NCI-H128 (cell line): Measurements from ENCODE around the gene TSPAN14.
"Not testable (repeated sequence)": the region's sequence is repeated elsewhere in the genome, so short reads cannot be mapped to it uniquely, and the experiment has no call there.

ENCODE experiments used
- DNase-seq: peaks from one replicate; lab custom pipeline; 2025; ENCODE audit not compliant: unreplicated experiment; lab: John Stamatoyannopoulos, UW

Gene TSPAN14

DNA sequence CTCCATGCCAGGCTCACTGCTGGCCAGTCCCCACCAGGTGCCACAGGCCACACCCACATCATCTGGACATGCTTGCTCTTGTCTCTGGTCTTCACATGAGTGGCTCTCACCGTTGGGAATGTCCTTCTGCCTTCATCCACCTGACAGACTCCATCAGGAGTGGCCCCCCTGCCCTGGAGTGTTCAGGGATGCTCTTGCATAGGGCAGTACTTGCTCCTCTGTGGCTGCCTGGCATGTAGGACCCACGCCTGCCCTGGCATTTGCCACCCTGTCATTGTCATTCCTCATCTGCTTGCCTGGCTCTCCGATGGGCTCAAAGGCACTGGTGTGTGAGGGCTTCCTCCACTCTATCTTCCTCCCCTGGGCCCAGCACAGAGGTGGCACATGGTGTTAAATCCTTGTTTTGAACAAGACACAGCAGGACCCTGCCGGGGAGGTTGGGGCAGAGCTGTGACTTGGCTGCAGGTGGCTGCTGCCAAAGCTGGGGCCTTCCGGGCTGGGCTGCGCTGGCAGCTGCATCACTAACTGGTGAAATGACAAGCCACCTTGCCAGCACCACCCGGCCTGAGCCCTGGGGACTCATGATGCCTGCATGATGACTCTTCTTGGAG is 85.4 kb downstream of the TSPAN14 start:
- DNase-seq: no peak

DNA sequence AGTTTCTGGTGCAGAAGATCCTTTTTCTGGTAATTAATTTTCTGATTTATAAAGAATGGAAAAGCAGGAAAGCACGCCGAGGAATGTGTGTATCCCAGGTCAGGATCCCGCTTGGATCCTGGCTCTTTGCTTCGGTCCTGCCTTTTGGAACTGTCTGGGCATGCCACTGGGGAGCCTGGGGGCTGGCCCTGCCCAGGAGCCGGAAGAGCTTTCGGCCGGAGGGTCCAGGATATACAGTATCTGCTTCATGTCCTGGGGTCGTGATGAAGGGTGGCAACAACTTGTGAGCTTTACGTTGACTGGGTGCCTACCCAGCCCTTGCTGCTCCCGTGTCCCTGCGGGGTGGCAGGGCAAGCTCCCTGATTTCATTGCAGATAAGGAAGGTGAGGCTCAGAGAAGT is 86.0 kb downstream of the TSPAN14 start:
- DNase-seq: no peak

DNA sequence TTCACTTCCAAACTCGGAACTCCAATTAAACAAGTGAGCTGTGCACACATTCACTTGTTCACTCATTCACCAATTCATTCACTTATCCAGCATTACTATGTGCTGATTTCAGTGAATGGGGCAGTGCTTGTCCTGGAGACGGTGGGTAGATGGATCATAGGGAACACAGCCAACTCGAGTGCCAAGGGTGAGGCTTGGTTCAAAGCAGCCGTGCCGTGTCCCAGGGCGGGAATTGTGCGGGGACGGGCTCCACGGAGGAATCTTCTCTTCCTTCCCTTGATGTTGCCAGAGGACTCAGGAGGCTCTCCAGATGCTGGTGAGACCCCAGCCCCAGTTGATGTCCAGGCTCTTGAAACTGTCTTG is 86.5 kb downstream of the TSPAN14 start:
- no peak for DNase-seq

DNA sequence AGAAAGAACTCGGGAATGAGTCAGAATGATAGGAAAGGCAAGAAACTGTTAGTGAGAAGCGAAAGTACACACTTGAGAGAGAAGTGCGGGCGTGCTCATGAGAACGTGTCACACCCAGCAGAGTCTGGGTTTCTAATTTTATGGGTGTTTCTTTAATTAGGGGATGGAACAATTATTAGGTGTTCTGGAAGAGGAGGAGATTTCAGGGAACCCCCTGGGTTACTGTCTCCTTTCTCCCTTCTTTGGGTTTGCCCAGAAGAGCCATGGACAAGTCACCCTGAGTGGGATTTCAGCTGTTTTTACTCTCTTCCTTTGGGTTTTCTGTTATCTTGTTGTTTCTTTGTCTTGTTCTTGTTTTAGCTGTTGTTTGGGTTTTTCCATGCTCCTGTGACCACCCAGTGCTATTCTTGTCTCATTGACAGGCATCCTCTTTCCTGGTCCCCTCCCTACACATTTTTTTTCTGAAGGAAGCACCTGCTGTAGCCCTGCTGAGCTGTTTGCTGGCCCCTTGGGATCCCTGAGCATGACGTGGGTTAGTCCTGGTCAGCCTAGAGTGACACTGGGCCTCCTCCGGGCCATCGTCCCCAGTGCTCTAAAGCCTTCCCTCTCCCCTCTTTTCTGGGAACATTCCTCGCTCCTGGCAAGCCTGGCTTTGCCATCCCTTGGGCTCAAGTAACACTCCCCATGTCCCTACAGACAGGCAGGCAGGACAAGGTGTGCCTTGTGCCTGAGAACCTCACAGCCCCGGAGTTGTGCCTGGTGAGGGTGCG is 87.1 kb downstream of the TSPAN14 start:
- DNase-seq: no peak

DNA sequence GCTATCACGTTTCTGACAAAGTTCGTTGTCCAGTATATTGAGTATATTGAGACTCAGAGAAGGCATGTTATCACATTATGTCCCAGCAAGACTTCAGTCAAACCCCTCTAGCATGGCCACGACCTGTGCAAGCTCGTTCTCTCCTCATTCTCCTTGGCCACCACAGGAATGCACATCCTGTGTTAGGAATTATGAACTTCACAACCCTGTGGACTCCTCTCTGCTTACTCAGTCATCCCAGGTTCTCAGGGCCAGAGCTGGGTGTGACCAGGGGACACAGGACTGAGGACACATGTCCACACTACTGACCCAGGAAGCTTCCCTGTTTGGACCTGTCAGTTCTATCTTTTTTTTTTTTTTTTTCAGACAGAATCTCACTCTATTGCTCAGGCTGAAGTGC is 87.9 kb downstream of the TSPAN14 start:
- DNase-seq: no peak

DNA sequence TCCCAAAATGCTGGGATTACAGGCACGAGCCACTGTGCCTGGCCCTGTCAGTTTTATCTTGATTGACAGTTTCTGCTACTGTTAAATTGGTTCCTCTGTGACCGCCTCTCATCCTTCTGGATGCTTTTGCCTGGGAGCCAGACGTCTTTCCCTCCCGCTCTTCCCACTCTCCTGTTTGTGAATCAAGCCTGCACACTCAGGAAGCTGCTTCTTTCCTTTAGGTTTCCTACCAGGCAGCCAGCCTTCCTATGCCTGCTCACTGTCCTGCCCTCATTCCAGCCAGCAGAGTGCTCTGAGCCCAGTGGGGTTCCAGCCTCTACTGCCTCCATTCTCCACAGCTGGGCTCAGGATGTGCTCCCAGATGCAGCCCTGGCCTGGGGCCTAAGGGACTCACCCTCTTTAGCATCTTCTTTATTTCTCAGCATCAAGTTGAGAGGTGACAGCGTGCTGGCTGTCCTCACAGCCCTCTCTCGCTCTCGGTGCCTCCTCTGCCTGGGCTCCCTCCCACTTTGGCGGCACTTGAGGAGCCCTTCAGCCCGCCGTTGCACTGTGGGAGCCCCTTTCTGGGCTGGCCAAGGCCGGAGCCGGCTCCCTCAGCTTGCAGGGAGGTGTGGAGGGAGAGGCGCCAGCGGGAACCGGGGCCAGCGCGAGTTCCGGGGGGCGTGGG is 88.7 kb downstream of the TSPAN14 start:
- DNase-seq: no peak

DNA sequence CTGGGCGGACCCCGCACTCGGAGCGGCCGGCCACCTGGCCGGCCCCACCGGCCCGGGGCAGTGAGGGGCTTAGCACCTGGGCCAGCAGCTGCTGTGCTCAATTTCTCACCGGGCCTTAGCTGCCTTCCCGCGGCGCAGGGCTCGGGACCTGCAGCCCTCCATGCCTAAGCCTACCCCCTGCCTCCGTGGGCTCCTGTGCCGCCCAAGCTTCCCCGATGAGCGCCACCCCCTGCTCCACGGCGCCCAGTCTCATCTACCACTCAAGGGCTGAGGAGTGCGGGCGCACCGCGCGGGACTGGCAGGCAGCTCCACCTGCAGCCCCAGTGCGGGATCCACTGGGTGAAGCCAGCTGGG is 89.2 kb downstream of the TSPAN14 start:
- not testable (repeated sequence) for DNase-seq

DNA sequence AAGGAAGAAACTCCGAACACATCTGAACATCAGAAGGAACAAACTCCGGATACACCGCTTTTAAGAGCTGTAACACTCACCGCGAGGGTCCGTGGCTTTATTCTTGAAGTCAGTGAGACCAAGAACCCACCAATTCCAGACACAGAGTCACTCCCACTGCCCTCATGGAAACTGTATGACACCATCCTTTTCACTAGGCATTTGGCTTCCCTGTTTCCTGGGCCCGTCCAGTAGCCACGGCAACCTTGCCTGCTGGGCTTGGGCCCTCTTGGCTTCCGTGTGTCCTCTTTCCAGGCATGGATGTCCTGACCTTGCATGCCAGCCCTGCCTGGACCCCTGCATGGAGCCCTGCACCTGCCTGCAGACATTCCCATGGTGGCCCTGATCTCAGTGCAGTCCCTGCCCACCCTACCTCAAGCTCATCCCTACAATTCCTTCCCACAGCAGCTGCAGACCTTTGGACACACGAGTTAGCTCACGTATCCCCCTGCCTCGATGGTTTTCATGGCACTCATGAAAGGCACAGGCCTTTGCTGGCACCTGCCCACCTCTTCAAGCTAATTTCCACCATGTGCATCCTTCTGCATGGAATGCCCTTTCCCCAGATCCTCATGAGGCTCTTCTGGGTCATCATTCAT is 90.3 kb downstream of the TSPAN14 start:
- DNase-seq: no peak

DNA sequence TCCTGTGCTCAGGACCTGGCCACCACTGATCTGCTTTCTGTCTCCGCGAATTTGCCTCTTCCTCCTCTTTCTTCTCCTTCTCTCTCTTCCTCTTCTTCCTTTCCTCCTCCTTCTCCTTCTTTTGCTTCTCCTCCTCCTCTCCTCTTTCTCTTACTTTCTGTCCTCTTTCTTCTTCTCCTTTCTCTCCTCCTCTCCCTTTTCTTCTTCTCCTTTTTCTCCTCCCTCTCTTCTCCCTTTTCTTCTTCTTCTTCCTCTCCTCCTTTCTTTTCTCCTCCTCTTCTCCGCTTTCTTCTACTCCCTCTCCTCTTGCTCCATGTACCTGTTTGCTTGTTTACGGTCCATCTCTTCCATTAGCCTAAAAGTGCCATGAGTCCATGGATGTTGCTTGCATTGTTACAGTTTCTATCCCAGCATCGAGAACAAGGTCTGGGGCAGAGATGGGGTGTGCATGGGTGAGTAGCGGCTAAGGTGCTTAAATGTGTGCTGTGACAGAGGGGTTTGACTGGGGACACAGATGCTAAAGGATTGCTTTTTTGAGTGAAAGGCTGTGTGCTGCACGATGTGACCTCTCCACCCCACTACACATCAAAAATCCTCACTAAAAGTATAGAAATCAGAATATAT is 91.3 kb downstream of the TSPAN14 start:
- DNase-seq: no peak

DNA sequence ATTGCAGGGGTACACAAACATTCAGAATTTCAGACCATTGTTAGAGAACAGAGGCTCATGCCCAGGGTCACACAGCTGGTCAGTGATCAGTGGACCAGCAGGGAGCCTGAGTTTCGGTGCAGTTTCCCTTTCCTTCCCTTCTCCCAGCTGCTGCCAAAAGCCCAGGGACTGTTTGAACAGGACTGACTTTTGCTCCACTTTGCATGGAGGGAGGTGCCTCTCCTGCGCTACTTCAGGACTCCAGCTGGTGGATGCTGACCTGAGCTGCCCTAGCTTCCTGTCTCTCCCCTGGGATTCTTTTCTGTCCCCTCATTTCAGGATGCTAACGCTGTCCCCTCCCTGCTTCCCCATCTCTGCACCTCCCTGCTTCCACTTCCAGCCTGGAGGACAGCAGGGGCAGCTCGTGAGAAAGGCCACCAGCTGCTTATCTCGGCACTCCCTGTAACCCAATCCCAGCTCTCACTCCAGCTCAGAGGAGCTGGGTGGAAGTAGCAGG is 98.1 kb downstream of the TSPAN14 start:
- DNase-seq: no peak

DNA sequence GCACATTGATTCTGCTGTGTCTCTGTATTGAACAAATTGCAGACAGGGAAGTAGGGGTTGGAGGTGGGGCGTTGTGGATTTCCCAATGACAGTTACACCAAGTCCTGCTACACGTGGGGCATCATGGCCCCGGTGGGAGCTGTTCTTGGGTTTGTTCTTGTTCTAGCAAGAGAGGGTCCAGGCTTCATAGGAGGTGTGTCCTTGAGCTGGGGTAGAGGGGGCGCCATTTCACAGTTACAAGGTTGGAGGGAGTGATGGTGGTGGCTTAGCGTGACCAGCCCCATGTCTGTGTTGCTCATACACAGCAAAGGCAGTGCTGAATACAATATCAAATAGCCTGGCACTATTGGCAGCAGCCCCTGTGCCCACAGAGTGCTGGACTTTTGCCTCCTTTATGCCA is 99.3 kb downstream of the TSPAN14 start:
- DNase-seq: no peak

DNA sequence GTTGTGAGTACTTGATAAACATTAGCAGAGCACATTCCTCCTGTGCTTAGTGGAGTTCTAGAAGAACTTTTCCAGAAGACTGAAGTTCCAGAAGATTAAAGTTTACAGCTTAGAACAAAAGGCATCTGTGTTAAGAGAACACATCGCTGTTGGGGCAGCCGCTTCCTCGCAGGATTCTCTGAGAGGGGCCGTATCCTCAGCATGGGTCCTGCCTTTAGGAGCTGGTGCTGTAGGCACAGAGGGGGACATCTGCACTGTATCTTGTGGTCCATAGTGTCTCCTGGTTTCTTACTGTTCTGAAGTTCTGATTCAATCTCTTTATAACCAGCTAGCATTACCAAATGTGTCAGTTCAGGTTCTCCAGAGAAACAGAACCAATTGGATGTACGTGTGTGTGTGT is 99.9 kb downstream of the TSPAN14 start:
- DNase-seq: no peak

DNA sequence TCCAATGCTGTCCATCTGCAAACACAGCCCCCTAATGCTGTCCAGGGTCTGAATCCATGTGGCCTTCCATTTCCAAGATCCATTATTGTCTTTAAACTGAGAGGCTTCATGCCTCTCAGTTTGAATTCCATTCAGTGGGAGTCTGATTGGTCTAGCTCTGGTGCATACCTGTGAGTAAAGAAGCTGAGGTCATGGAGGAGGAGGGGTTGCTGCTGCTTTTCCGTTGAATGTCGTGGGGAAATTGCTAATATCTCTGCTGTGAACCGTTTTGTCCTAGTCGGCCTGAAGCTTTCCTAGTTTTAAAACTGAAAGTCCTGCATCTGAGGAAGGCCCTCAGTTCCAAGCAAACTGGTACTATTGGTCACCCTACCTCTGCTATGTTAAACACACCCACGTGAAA is 101.3 kb downstream of the TSPAN14 start:
- DNase-seq: no peak

DNA sequence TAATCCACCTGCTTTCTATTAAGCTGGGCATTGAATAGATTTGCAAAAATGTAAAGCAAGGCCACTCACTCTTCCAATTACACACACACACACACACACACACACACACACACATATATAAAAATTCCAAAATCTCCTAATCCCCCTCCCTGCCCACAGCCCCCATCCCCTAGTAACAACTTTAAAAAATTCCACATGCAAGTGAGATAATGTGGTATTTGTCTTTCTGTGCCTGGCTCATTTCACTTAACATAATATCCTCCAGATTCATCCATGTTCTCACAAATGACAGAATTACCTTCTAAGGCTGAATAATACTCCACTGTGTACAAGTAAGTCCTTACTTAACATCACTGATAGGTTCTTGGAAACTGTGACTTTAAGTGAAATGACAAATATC is 107.8 kb downstream of the TSPAN14 start:
- no peak for DNase-seq

DNA sequence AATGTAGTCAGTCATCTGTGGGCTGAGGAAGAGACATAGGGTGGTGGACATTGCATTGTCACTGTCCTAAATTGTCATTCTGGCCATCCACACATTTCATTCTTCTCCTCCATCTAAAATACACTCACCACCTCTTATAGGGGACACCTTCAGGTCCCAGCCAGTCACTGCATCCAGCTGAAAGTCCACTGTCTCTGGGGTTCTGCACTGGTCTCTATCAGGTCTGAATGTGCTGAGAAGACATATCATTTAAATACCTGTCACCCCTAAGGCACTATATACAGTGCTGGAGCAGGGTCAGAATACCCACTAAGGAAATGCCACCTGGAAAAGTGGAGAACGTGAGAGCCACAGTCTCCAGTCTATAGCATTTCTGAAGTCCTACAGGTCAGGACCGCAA is 113.2 kb downstream of the TSPAN14 start:
- no peak for DNase-seq

DNA sequence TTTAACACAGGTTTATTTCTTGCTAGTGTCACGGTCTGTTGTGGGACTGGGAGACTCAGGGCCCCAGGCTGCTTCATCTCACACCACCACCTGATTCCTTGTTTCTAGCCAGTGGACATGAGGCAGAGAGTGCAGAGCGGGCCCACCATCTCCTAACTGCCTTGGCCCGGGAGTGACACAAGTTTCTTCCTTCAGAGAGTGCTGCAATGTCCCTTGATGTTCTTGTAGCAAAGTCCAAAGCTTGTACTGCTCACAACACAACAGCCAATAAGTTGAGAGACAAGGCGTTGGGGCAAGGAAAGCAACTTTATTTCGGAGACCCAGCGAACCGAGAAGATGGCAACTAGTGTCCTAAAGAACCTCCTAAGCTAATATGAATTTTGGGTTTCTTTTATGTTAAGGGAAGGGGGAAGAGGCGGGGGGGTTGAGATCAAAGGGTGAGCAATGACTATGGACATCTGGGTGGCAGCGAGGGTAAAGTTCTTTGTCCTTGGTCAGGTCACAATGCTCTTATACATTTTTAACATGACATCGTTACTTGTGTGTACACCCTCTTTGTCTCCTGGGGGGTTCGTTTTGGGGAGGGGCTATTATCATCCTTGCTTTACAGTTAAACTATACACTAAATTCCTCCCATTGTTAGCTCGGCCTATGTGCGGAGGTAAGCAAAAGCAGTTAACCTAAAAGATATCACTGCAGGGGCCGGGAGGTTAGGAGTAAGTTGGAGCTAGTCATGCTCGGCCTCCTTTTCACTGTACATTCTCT is 115.2 kb downstream of the TSPAN14 start:
- DNase-seq: no peak

DNA sequence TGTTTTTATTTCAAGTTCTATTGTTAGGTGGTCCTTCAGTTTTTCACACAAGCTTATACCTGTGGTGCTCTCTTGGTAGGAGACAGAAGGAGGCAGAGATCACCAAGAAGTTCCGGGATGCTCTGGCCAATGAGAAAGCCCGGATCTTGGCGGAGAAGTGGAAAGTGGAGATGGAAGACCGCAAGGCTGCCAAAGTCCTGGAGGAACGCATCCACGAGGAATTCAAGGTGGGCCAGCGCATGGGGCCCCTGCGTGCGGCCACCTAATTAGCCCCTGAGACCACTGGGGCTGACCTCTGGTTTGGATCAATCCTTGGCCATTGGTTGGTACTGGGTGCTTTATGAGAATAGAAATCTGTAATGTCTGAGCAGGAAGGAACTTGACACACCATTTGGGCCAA is 117.2 kb downstream of the TSPAN14 start:
- DNase-seq: no peak

DNA sequence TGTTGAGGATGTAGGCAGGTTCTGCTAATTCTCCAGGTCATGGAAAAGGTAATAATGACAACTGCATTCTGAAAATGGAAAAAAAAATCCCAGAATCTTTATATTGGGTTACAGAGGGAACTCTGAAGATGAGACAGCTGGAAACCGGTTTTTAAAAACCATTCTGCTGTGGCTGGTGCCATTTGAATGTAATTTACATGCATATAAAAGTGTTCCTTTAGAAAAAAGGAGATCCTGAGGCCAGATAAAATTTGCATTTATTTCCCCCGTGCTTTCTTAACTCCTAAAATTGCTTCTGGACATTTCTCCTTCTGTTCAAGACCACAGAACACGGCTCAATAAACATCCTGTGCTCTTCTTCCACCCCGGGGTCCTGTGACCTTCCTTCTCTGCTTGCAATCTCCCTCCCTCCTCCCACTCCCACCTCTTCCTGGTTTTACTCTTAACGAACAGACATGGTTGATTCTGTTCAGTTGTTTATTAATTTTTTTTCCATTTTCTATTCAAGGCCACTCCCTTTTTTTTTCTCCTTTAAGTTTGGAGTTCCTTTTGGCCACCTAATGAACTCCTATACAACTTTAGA is 125.2 kb downstream of the TSPAN14 start:
- no peak for DNase-seq

DNA sequence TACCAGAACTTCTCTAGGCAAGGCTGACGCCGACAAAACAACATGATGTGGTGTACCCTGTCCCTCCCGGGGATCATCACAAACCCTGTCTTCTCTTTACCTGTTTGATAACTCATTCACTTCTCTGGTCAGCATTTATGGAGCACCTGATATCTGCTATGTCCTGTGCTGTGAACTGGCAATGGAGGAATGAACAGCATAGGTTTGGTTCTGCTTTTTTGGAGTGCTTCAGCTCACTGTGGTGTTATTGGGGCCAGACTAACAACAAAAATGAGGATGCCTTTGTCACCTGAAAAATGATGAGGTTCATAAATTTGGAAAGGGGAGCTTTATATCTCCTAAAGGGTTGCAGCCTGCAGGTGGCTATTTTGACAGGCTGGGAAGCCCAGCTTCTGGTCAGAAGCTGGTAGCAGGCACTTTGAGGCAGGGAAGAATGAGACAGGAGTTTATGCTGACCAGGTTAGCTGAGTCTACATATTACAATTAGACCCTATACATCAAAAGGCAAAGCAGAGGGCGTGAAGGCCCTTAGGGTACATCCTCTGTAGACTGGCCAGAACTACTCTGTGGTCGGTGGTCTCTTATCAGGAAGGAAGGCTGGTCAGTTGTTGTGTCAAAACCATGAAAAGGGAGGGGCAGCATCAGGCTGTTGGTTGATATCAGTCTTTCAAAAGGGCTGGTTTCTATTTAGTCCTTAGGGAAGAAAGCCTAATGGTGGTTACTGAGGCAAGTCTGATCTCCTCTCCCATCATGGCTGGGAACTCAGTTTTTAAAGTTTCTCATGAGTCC is 125.9 kb downstream of the TSPAN14 start:
- no peak for DNase-seq
